H9 (cell line): ENCODE measurements around the gene CAMSAP2. TPM values are rescaled to one million over a fixed set of nuclear protein-coding genes. Genes with fewer than 3 reads are reported as not detected.

Experiments
- DNase-seq: peaks from one replicate; pipeline ENCODE4 v3.0.0-alpha.2; 2017
- H2AFZ ChIP-seq: one replicate; pipeline ENCODE4 v1.6.1; 2013; ENCODE audit warnings: mild to moderate bottlenecking, low read length, control low read depth, moderate library complexity
- H2AK5ac ChIP-seq: 2 replicates; pipeline ENCODE4 v1.6.1; 2013; ENCODE audit warnings: low read length, control low read depth, mixed read lengths; ENCODE audit not compliant: insufficient read length
- H2BK120ac ChIP-seq: one replicate; pipeline ENCODE4 v1.6.1; 2013; ENCODE audit warnings: low read depth, mild to moderate bottlenecking, low read length, control low read depth, inconsistent platforms; ENCODE audit not compliant: poor library complexity, severe bottlenecking
- H2BK12ac ChIP-seq: 2 replicates; pipeline ENCODE4 v1.6.1; 2013; ENCODE audit warnings: low read length, control low read depth, mixed read lengths, low read depth; ENCODE audit not compliant: insufficient read length
- H2BK15ac ChIP-seq: 2 replicates; pipeline ENCODE4 v1.6.1; 2013; ENCODE audit warnings: low read depth, low read length, control low read depth
- H2BK20ac ChIP-seq: one replicate; pipeline ENCODE4 v1.6.1; 2013; ENCODE audit warnings: low read depth, mild to moderate bottlenecking, low read length, control low read depth, inconsistent platforms; ENCODE audit not compliant: poor library complexity, severe bottlenecking
- H2BK5ac ChIP-seq: 2 replicates; pipeline ENCODE4 v1.6.1; 2013; ENCODE audit warnings: low read length, control low read depth, mixed read lengths; ENCODE audit not compliant: insufficient read length
- H3K14ac ChIP-seq: 2 replicates; pipeline ENCODE4 v1.6.1; 2013; ENCODE audit warnings: low read length, control low read depth; ENCODE audit not compliant: insufficient read depth
- H3K18ac ChIP-seq: 2 replicates; pipeline ENCODE4 v1.6.1; 2013; ENCODE audit warnings: low read depth, mild to moderate bottlenecking, mixed read lengths, low read length, control low read depth; ENCODE audit not compliant: insufficient read length
- H3K23ac ChIP-seq: 2 replicates; pipeline ENCODE4 v1.6.1; 2013; ENCODE audit warnings: low read length, control low read depth, mixed read lengths, low read depth; ENCODE audit not compliant: insufficient read length
- H3K23me2 ChIP-seq: 2 replicates; pipeline ENCODE4 v1.6.1; 2013; ENCODE audit warnings: low read depth, mild to moderate bottlenecking, mixed read lengths, low read length, control low read depth; ENCODE audit not compliant: insufficient read length, poor library complexity, severe bottlenecking
- H3K27ac ChIP-seq: 2 replicates; pipeline ENCODE4 v1.5.1; 2013; ENCODE audit warnings: low read length, control low read depth, mixed read lengths, low read depth; ENCODE audit not compliant: insufficient read length
- H3K27me3 ChIP-seq: 2 replicates; pipeline ENCODE4 v1.6.1; 2013; ENCODE audit warnings: low read length, control low read depth, inconsistent platforms; ENCODE audit not compliant: insufficient read depth
- H3K4ac ChIP-seq: 2 replicates; pipeline ENCODE4 v1.6.1; 2013; ENCODE audit warnings: low read depth, mild to moderate bottlenecking, control low read depth, inconsistent platforms, low read length, moderate library complexity
- H3K4me1 ChIP-seq: 2 replicates; pipeline ENCODE4 v1.6.1; 2013; ENCODE audit warnings: low read length, control low read depth, inconsistent platforms; ENCODE audit not compliant: insufficient read depth
- H3K4me2 ChIP-seq: 2 replicates; pipeline ENCODE4 v1.6.1; 2013; ENCODE audit warnings: low read length, control low read depth, mixed read lengths; ENCODE audit not compliant: insufficient read length, insufficient read depth
- H3K56ac ChIP-seq: 2 replicates; pipeline ENCODE4 v1.6.1; 2013; ENCODE audit warnings: low read depth, mild to moderate bottlenecking, mixed read lengths, low read length, control low read depth; ENCODE audit not compliant: insufficient read length
- H3K79me1 ChIP-seq: 2 replicates; pipeline ENCODE4 v1.6.1; 2013; ENCODE audit warnings: low read depth, mild to moderate bottlenecking, moderate library complexity, low read length, control low read depth, inconsistent platforms; ENCODE audit not compliant: insufficient read depth, poor library complexity, severe bottlenecking
- H3K79me2 ChIP-seq: 2 replicates; pipeline ENCODE4 v1.6.1; 2013; ENCODE audit warnings: low read length, control low read depth, inconsistent platforms; ENCODE audit not compliant: insufficient read depth
- H3K9ac ChIP-seq: 2 replicates; pipeline ENCODE4 v1.6.1; 2013; ENCODE audit warnings: low read length, control low read depth, mixed read lengths; ENCODE audit not compliant: insufficient read length; ENCODE audit errors: extremely low read depth
- H3K9me3 ChIP-seq: one replicate; pipeline ENCODE4 v1.6.1; 2013; ENCODE audit warnings: low read depth, low read length, inconsistent platforms; ENCODE audit not compliant: control insufficient read depth
- H3T11ph ChIP-seq: one replicate; pipeline ENCODE4 v1.6.1; 2013; ENCODE audit warnings: mild to moderate bottlenecking, low read length, control low read depth, inconsistent platforms
- H4K20me1 ChIP-seq: one replicate; pipeline ENCODE4 v1.6.1; 2013; ENCODE audit not compliant: control insufficient read depth, insufficient read length, insufficient read depth
- H4K5ac ChIP-seq: 2 replicates; pipeline ENCODE4 v1.6.1; 2013; ENCODE audit warnings: low read depth, mild to moderate bottlenecking, mixed read lengths, low read length, control low read depth; ENCODE audit not compliant: insufficient read length
- H4K8ac ChIP-seq: replicated peaks from 2 replicates; pipeline ENCODE4 v1.6.1; 2013; ENCODE audit warnings: low read length, control low read depth, mixed read lengths, low read depth; ENCODE audit not compliant: insufficient read length
- H4K91ac ChIP-seq: 2 replicates; pipeline ENCODE4 v1.6.1; 2013; ENCODE audit warnings: low read depth, mild to moderate bottlenecking, moderate library complexity, mixed read lengths, low read length, control low read depth; ENCODE audit not compliant: insufficient read length
- H3K27ac Mint-ChIP-seq, 3 experiments: 2 replicates in 2 of 3; 3 replicates in 1 of 3; pipeline ENCODE4 v1.8.0; 2020 to 2021; ENCODE audit warnings: mixed read lengths in 3 of 3, mild to moderate bottlenecking in 1 of 3, moderate library complexity in 1 of 3
- H3K27me3 Mint-ChIP-seq: 2 replicates; pipeline ENCODE4 v1.8.0; 2021; ENCODE audit warnings: low read depth, mild to moderate bottlenecking, moderate library complexity, mixed read lengths
- H3K36me3 Mint-ChIP-seq, 3 experiments: 2 replicates in 2 of 3; 3 replicates in 1 of 3; pipeline ENCODE4 v1.8.0; 2020 to 2021; ENCODE audit warnings: low read depth in 3 of 3, mixed read lengths in 3 of 3; ENCODE audit not compliant: insufficient read depth in 1 of 3
- H3K4me1 Mint-ChIP-seq, 2 experiments: 2 replicates each; pipeline ENCODE4 v1.8.0; 2020; ENCODE audit warnings: mixed read lengths in 2 of 2
- H3K4me3 Mint-ChIP-seq, 2 experiments: 2 replicates in 1 of 2; 3 replicates in 1 of 2; pipeline ENCODE4 v1.8.0; 2020 to 2021; ENCODE audit warnings: mild to moderate bottlenecking in 2 of 2, mixed read lengths in 2 of 2, moderate library complexity in 1 of 2
- H3K9me3 Mint-ChIP-seq, 2 experiments: 2 replicates in 1 of 2; 3 replicates in 1 of 2; pipeline ENCODE4 v1.8.0; 2020; ENCODE audit warnings: mild to moderate bottlenecking in 2 of 2, mixed read lengths in 2 of 2, moderate library complexity in 1 of 2
- CTCF ChIP-seq: fragments of 200-600 bp; sonication (generic); conservative IDR thresholded peaks from 3 replicates; pipeline ENCODE4 v1.8.0; 2021; ENCODE audit warnings: antibody characterized with exemption, mild to moderate bottlenecking
- total RNA-seq: library from RNA; stranded (reverse); gene quantifications from 2 replicates; pipeline ENCODE4 v1.2.1, GENCODE V29; 2021

The CAMSAP2 gene
- total RNA-seq, 1 experiment from 2014 or later = 33.7 TPM

GRCh38 chr1:200762089-200762488 lies 23.4 kb downstream of the CAMSAP2 start:
- Histone ChIP-seq H3K9me3 (no peaks in the 10 kb centered on the region), H2AK5ac (no peak overlapping the region), H3T11ph (no peak overlapping the region), H2BK20ac (no peak overlapping the region), H3K79me1 (no peaks in the 10 kb centered on the region), H3K4ac (no peak overlapping the region), H3K18ac (no peak overlapping the region), H3K27me3 (no peaks in the 10 kb centered on the region), H3K23me2 (no peaks in the 10 kb centered on the region), H2BK15ac (no peak overlapping the region), H2BK12ac (no peak overlapping the region), H3K27ac (no peak overlapping the region), H3K9ac (no peak overlapping the region), H2BK5ac (no peak overlapping the region), H3K56ac (no peak overlapping the region), H4K8ac (no peak overlapping the region), H2BK120ac (no peak overlapping the region), H4K5ac (no peak overlapping the region), H4K91ac (no peak overlapping the region), H4K20me1 (no peaks in the 10 kb centered on the region), H3K4me2 (no peak overlapping the region), H3K4me1 (no peaks in the 10 kb centered on the region; the same call in 1 of the 2 replicates), H3K14ac (no peak overlapping the region), H2AFZ (no peak overlapping the region), H3K23ac (no peak overlapping the region), H3K79me2 (0 out of 2 replicates have a peak, but pooled peaks cover 2% of the 10 kb centered on the region)
- H3K27ac Mint-ChIP-seq = no peak overlapping the region
- H3K27me3 Mint-ChIP-seq = no peaks in the 10 kb centered on the region
- H3K4me3 Mint-ChIP-seq = no peak overlapping the region
- no peak for TF ChIP-seq CTCF
- peaks cover 7 to 16% of the 10 kb centered on the region in 2 experiments for H3K4me1 Mint-ChIP-seq
- peaks cover 8 to 35% (median 29%) of the 10 kb centered on the region in 3 experiments; a peak in 6 of 7 replicates for H3K36me3 Mint-ChIP-seq
- no peaks in the 10 kb centered on the region for H3K9me3 Mint-ChIP-seq
- DNase-seq = no peak
